ENCODE data around the gene FAM114A1.

DNA sequence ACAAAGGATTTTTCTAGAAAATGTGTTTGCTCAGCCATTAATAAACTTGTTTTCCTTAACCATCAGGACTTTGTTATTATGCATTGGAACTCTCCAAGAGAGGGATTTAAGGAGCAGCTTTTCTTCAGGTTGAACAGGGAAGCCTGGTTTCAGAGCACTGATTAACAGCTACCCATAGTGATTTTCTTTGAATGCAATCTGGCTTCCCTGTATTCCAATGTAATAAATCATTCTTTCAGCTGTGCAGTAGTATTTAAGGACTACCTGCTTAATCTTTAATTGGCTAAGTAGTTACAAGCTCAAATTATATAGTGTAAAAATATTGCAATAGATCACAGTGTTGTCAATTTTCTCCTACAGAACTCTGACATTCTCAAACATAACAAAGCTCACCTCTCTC is 87.1 kb downstream of the FAM114A1 start:
- TF ChIP-seq EP300 (IDR thresholded peaks at IDR 0.05) = no peak
- TF ChIP-seq, protein P1, sequence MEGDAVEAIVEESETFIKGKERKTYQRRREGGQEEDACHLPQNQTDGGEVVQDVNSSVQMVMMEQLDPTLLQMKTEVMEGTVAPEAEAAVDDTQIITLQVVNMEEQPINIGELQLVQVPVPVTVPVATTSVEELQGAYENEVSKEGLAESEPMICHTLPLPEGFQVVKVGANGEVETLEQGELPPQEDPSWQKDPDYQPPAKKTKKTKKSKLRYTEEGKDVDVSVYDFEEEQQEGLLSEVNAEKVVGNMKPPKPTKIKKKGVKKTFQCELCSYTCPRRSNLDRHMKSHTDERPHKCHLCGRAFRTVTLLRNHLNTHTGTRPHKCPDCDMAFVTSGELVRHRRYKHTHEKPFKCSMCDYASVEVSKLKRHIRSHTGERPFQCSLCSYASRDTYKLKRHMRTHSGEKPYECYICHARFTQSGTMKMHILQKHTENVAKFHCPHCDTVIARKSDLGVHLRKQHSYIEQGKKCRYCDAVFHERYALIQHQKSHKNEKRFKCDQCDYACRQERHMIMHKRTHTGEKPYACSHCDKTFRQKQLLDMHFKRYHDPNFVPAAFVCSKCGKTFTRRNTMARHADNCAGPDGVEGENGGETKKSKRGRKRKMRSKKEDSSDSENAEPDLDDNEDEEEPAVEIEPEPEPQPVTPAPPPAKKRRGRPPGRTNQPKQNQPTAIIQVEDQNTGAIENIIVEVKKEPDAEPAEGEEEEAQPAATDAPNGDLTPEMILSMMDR (IDR thresholded peaks at IDR 0.05) = no peak
- TF ChIP-seq POLR2A (IDR thresholded peaks at IDR 0.05) = no peak

Measured in ovary (tissue), 3 donors.